ENCODE results near the gene AATF.

- TF ChIP-seq CTCF (conservative IDR thresholded peaks at IDR 0.05): no peak; the same call in 1 of the 2 replicates
- no peak for TF ChIP-seq ZFX (IDR thresholded peaks at IDR 0.05)
Observed at GRCh38 chr17:37025847-37026530, 77.2 kb downstream of the AATF start.

Measured in C4-2B (cell line).